Spleen (tissue), 11 donors: ENCODE measurements around the gene YIPF5. TPM values are rescaled to one million over a fixed set of nuclear protein-coding genes. Genes with fewer than 3 reads are reported as not detected.

Source experiments
- DNase-seq: peaks from one replicate; pipeline ENCODE4 v3.0.0-alpha.2; 2020
- H3K27ac ChIP-seq, 8 donors: fragments of 200-600 bp; sonication (generic) in 7 of 8; 1 replicate in 4 of 8; 2 replicates in 4 of 8; pipeline versions ENCODE4 v1.5.0 to v1.8.0; 2016 to 2021; ENCODE audit warnings: inconsistent platforms in 4 of 8, mild to moderate bottlenecking in 4 of 8, moderate library complexity in 1 of 8
- H3K27me3 ChIP-seq, 7 donors: fragments of 200-600 bp; sonication (generic) in 6 of 7; replicated peaks in 1 of 7; 1 replicate in 4 of 7; 2 replicates in 3 of 7; pipeline versions ENCODE4 v1.5.0 to v1.8.0; 2016 to 2021; ENCODE audit warnings: inconsistent platforms in 3 of 7, mild to moderate bottlenecking in 1 of 7
- H3K36me3 ChIP-seq, 6 donors: fragments of 200-600 bp; sonication (generic) in 5 of 6; 1 replicate in 4 of 6; 2 replicates in 2 of 6; pipeline versions ENCODE4 v1.5.0 to v1.8.0; 2016 to 2021; ENCODE audit warnings: inconsistent platforms in 2 of 6
- H3K4me1 ChIP-seq, 6 donors: fragments of 200-600 bp; sonication (generic) in 5 of 6; 1 replicate in 3 of 6; 2 replicates in 3 of 6; pipeline versions ENCODE4 v1.5.0 to v1.8.0; 2016 to 2021; ENCODE audit warnings: inconsistent platforms in 3 of 6
- H3K4me3 ChIP-seq, 8 donors: fragments of 200-600 bp; sonication (generic) in 7 of 8; 1 replicate in 4 of 8; 2 replicates in 4 of 8; pipeline versions ENCODE4 v1.5.0 to v1.8.0; 2016 to 2021; ENCODE audit warnings: inconsistent platforms in 4 of 8, mild to moderate bottlenecking in 4 of 8, moderate library complexity in 2 of 8
- H3K9me3 ChIP-seq, 8 donors: fragments of 200-600 bp; sonication (generic) in 7 of 8; 1 replicate in 4 of 8; 2 replicates in 4 of 8; pipeline versions ENCODE4 v1.5.0 to v1.8.0; 2016 to 2021; ENCODE audit warnings: inconsistent platforms in 4 of 8
- POLR2A ChIP-seq, 3 donors: fragments of 450-650 bp; IDR thresholded peaks; one replicate each; pipeline ENCODE4 v1.5.1; 2017; ENCODE audit warnings: antibody characterized with exemption in 3 of 3, mild to moderate bottlenecking in 1 of 3
- POLR2AphosphoS5 ChIP-seq, 3 donors: sonication (generic); formaldehyde crosslinking; IDR thresholded peaks; one replicate each; pipeline ENCODE4 v1.5.1; 2017; ENCODE audit warnings: antibody characterized with exemption in 3 of 3
- WGBS, 5 donors: extraction: QIAGEN DNeasy Blood & Tissue Kit in 3 of 5; methylation state at CpG; one replicate each; pipeline versions ENCODE4 v1.1.5 to v1.1.7; 2013 to 2018; 5-methylcytosine and 5-hydroxymethylcytosine counted together
- intact Hi-C: fragments of 100-400 bp; cut with DNase I; formaldehyde crosslinking; loops from one replicate; pipeline ENCODE4 v1.15.0; 2023; ENCODE audit warnings: low total_unique reads
- polyA plus RNA-seq, 3 donors: library from polyadenylated mRNA; stranded (reverse); fragments of 200-250 nt; gene quantifications; one replicate each; pipeline ENCODE4 v1.2.1, GENCODE V29; 2013
- total RNA-seq, 7 donors: library from RNA; depleted of rRNA in 3 of 7; stranded (reverse); fragments of >200 nt in 3 of 7; fragmentation: NEBNext Ultra II Directional in 4 of 7; extraction: Animal tissue kit (Norgen Biotek cat#: 25700) in 4 of 7; gene quantifications; one replicate each; pipeline versions ENCODE4 v1.1.0 to v1.2.1, GENCODE V29; 2016 to 2021
- TF ChIP-seq, protein P1 (sequence below), 11 experiments: fragments of 200-600 bp in 7 of 11; fragments of 450-650 bp in 4 of 11; sonication (generic) in 4 of 11; IDR thresholded peaks in 8 of 11; conservative IDR thresholded peaks in 3 of 11; 1 replicate in 7 of 11; 2 replicates in 4 of 11; pipeline versions ENCODE4 v1.4.0 to v1.8.0; 2016 to 2021; ENCODE audit warnings: antibody characterized with exemption in 11 of 11, inconsistent platforms in 4 of 11, mild to moderate bottlenecking in 1 of 11
- donor health status: healthy with polysubstance abuse.
- donor health status: DM: no; HTN: no; CAD: no; lungs with moderate emphysema.
- donor health status: DM: no; HTN: no; CAD: no.
- donor health status: Bipolar disorder and iron deficiency.
- donor health status: healthy.
- donor health status: DM: no; HTN: no; CAD: no.
- donor health status: DM: yes; HTN: yes; CAD: no.

YIPF5 gene
- total and polyA plus RNA-seq, 10 donors: 8.2 to 39.5 (median 29.9) TPM

GRCh38 chr5:144196612-144197011 lies 26.2 kb upstream of the YIPF5 start:
- Histone ChIP-seq H3K27me3 (peaks cover 0 to 22% (median 0%) of the 10 kb centered on the region in 7 donors), H3K4me3 (no peak overlapping the region), H3K36me3 (no peaks in the 10 kb centered on the region), H3K27ac (no peak overlapping the region), H3K9me3 (no peaks in the 10 kb centered on the region), H3K4me1 (peaks cover 1 to 10% (median 5%) of the 10 kb centered on the region in 6 donors)
- DNase-seq: no peak
- TF ChIP-seq POLR2AphosphoS5 (IDR thresholded peaks at IDR 0.05): no peak
- TF ChIP-seq, protein P1, sequence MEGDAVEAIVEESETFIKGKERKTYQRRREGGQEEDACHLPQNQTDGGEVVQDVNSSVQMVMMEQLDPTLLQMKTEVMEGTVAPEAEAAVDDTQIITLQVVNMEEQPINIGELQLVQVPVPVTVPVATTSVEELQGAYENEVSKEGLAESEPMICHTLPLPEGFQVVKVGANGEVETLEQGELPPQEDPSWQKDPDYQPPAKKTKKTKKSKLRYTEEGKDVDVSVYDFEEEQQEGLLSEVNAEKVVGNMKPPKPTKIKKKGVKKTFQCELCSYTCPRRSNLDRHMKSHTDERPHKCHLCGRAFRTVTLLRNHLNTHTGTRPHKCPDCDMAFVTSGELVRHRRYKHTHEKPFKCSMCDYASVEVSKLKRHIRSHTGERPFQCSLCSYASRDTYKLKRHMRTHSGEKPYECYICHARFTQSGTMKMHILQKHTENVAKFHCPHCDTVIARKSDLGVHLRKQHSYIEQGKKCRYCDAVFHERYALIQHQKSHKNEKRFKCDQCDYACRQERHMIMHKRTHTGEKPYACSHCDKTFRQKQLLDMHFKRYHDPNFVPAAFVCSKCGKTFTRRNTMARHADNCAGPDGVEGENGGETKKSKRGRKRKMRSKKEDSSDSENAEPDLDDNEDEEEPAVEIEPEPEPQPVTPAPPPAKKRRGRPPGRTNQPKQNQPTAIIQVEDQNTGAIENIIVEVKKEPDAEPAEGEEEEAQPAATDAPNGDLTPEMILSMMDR (IDR thresholded peaks at IDR 0.05 in 8 of 11, conservative IDR thresholded peaks at IDR 0.05 in 3 of 11): no peak
- intact Hi-C loops: no loop called here
- 65 to 96% (median 83%) methylated on average over 1 of the region's 1 CpG for WGBS, 5 donors

GRCh38 chr5:144195448-144195847 lies 25.0 kb upstream of the YIPF5 start:
- Histone ChIP-seq H3K4me3 (no peak overlapping the region), H3K27me3 (peaks cover 0 to 13% (median 0%) of the 10 kb centered on the region in 7 donors), H3K9me3 (no peaks in the 10 kb centered on the region), H3K27ac (no peak overlapping the region), H3K36me3 (no peaks in the 10 kb centered on the region), H3K4me1 (peaks cover 10 to 22% (median 14%) of the 10 kb centered on the region in 6 donors)
- intact Hi-C loops: no loop called here
- TF ChIP-seq POLR2A (IDR thresholded peaks at IDR 0.05) (no peak), POLR2AphosphoS5 (IDR thresholded peaks at IDR 0.05) (no peak)
- TF ChIP-seq, protein P1 (IDR thresholded peaks at IDR 0.05 in 8 of 11, conservative IDR thresholded peaks at IDR 0.05 in 3 of 11): no peak
- DNase-seq: no peak
- WGBS, 5 donors: 83 to 93% (median 87%) methylated on average over 4 of the region's 4 CpGs

GRCh38 chr5:144194144-144194543 lies 23.7 kb upstream of the YIPF5 start:
- no peaks in the 10 kb centered on the region for H3K9me3 ChIP-seq
- H3K4me1 ChIP-seq: peaks cover 23 to 35% (median 26%) of the 10 kb centered on the region in 6 donors
- TF ChIP-seq POLR2A (IDR thresholded peaks at IDR 0.05) (no peak), POLR2AphosphoS5 (IDR thresholded peaks at IDR 0.05) (no peak)
- TF ChIP-seq, protein P1 (IDR thresholded peaks at IDR 0.05 in 8 of 11, conservative IDR thresholded peaks at IDR 0.05 in 3 of 11): no peak
- H3K36me3 ChIP-seq: no peaks in the 10 kb centered on the region
- intact Hi-C loops: no loop called here
- 37 to 65% (median 54%) methylated on average over 2 of the region's 2 CpGs for WGBS, 5 donors
- H3K27me3 ChIP-seq: peaks cover 0 to 3% (median 0%) of the 10 kb centered on the region in 7 donors
- DNase-seq: no peak
- no peak overlapping the region for H3K27ac ChIP-seq
- H3K4me3 ChIP-seq: no peak overlapping the region

- H3K4me3 ChIP-seq: no peak overlapping the region
- TF ChIP-seq POLR2A (IDR thresholded peaks at IDR 0.05) (no peak), POLR2AphosphoS5 (IDR thresholded peaks at IDR 0.05) (no peak)
- TF ChIP-seq, protein P1 (IDR thresholded peaks at IDR 0.05 in 8 of 11, conservative IDR thresholded peaks at IDR 0.05 in 3 of 11): no peak
- no peak overlapping the region for H3K27ac ChIP-seq
- peaks cover 38 to 50% (median 41%) of the 10 kb centered on the region in 6 donors for H3K4me1 ChIP-seq
- intact Hi-C loops: no loop called here
- no peaks in the 10 kb centered on the region for H3K9me3 ChIP-seq
- no peaks in the 10 kb centered on the region for H3K36me3 ChIP-seq
- peaks cover 0 to 3% (median 0%) of the 10 kb centered on the region in 7 donors for H3K27me3 ChIP-seq
- DNase-seq: no peak
These were observed 22.2 kb upstream of the YIPF5 start for GRCh38 chr5:144192661-144193060.
